ENCODE measurements around the gene SGMS2. TPM values are rescaled to one million over a fixed set of nuclear protein-coding genes. Genes with fewer than 3 reads are reported as not detected.

Gene SGMS2
- polyA plus RNA-seq, 3 donors, result 20.8 to 32.7 (median 23.0) TPM

- Mint-ChIP-seq H3K4me1 (peaks cover 7% of the 10 kb centered on the region), H3K27me3 (ENCODE audit: low read depth in 3 of 3) (peaks cover 0 to 2% (median 2%) of the 10 kb centered on the region in 3 donors), H3K36me3 (no peaks in the 10 kb centered on the region), H3K4me3 (no peak overlapping the region), H3K27ac (no peak overlapping the region), H3K9me3 (peaks cover 11 to 18% (median 15%) of the 10 kb centered on the region in 7 donors)
- Histone ChIP-seq H3K9me3 (replicated peaks in 1 of 2; ENCODE audit: control insufficient read depth in 1 of 2, insufficient read depth in 1 of 2, low read length in 2 of 2) (peaks cover 0 to 17% of the 10 kb centered on the region in 2 donors), H3K79me2 (ENCODE audit: insufficient read depth, low read length) (no peaks in the 10 kb centered on the region), H3K27me3 (ENCODE audit: control insufficient read depth in 2 of 2, insufficient read depth in 2 of 2, low read length in 2 of 2) (no peaks in the 10 kb centered on the region), H3K36me3 (replicated peaks in 1 of 2; ENCODE audit: control insufficient read depth in 1 of 2, insufficient read depth in 2 of 2, low read length in 2 of 2) (no peaks in the 10 kb centered on the region), H3K4me3 (replicated peaks in 1 of 3; ENCODE audit: low read depth in 2 of 3, low read length in 3 of 3) (no peak overlapping the region), H3K4me1 (ENCODE audit: control insufficient read depth in 1 of 2, insufficient read depth in 2 of 2, low read length in 2 of 2) (no peaks in the 10 kb centered on the region), H2AFZ (ENCODE audit: insufficient read depth, low read depth, low read length, poor library complexity, severe bottlenecking) (no peak overlapping the region), H3K9ac (ENCODE audit: insufficient read depth, low read length, poor library complexity, severe bottlenecking) (no peak overlapping the region), H4K20me1 (ENCODE audit: insufficient read depth, low read length) (no peaks in the 10 kb centered on the region), H3K4me2 (replicated peaks; ENCODE audit: extremely low read depth, low read length, poor library complexity, severe bottlenecking) (no peak overlapping the region), H3K27ac (ENCODE audit: low read depth in 1 of 2, low read length in 2 of 2) (no peak overlapping the region)
- no CpG with 5 or more reads among the region's 3 CpGs for WGBS (ENCODE audit: insufficient coverage)
- no peak for DNase-seq
- intact Hi-C loops (cut with micrococcal nuclease), result no loop called here
- TF ChIP-seq CTCF (IDR thresholded peaks at IDR 0.05), result no peak
Observed at GRCh38 chr4:107791902-107792301, 32.8 kb upstream of the SGMS2 start.

- Histone ChIP-seq H3K27ac (ENCODE audit: low read depth in 1 of 2, low read length in 2 of 2) (no peak overlapping the region), H3K79me2 (ENCODE audit: insufficient read depth, low read length) (no peaks in the 10 kb centered on the region), H3K9me3 (replicated peaks in 1 of 2; ENCODE audit: control insufficient read depth in 1 of 2, insufficient read depth in 1 of 2, low read length in 2 of 2) (peaks cover 0 to 14% of the 10 kb centered on the region in 2 donors), H3K36me3 (replicated peaks in 1 of 2; ENCODE audit: control insufficient read depth in 1 of 2, insufficient read depth in 2 of 2, low read length in 2 of 2) (no peaks in the 10 kb centered on the region), H3K4me3 (replicated peaks in 1 of 3; ENCODE audit: low read depth in 2 of 3, low read length in 3 of 3) (no peak overlapping the region), H3K4me1 (ENCODE audit: control insufficient read depth in 1 of 2, insufficient read depth in 2 of 2, low read length in 2 of 2) (no peaks in the 10 kb centered on the region), H4K20me1 (ENCODE audit: insufficient read depth, low read length) (no peaks in the 10 kb centered on the region), H3K9ac (ENCODE audit: insufficient read depth, low read length, poor library complexity, severe bottlenecking) (no peak overlapping the region), H2AFZ (ENCODE audit: insufficient read depth, low read depth, low read length, poor library complexity, severe bottlenecking) (no peak overlapping the region), H3K27me3 (ENCODE audit: control insufficient read depth in 2 of 2, insufficient read depth in 2 of 2, low read length in 2 of 2) (no peaks in the 10 kb centered on the region), H3K4me2 (replicated peaks; ENCODE audit: extremely low read depth, low read length, poor library complexity, severe bottlenecking) (no peak overlapping the region)
- H3K27ac Mint-ChIP-seq, result no peak overlapping the region
- 6% methylated on average over 1 of the region's 2 CpGs for WGBS (ENCODE audit: insufficient coverage)
- H3K9me3 Mint-ChIP-seq, result peaks cover 8 to 14% (median 11%) of the 10 kb centered on the region in 7 donors
- peaks cover 0 to 2% (median 2%) of the 10 kb centered on the region in 3 donors for H3K27me3 Mint-ChIP-seq (ENCODE audit: low read depth in 3 of 3)
- no peak for TF ChIP-seq CTCF (IDR thresholded peaks at IDR 0.05)
- H3K4me1 Mint-ChIP-seq, result peaks cover 7% of the 10 kb centered on the region
- intact Hi-C loops (cut with micrococcal nuclease), result no loop called here
- H3K4me3 Mint-ChIP-seq, result no peak overlapping the region
- no peaks in the 10 kb centered on the region for H3K36me3 Mint-ChIP-seq
- DNase-seq, result peak; percentile 6 to 44 (median 16)
Observed at GRCh38 chr4:107792711-107793110, 32.0 kb upstream of the SGMS2 start.

Measured in CD14-positive monocyte (primary cell).